ENCODE results near the gene KLHL14. TPM values are rescaled to one million over a fixed set of nuclear protein-coding genes. Genes with fewer than 3 reads are reported as not detected.

The KLHL14 gene
- total and polyA plus RNA-seq, 4 donors = 0.16 to 2.2 (median 0.26) TPM

DNA sequence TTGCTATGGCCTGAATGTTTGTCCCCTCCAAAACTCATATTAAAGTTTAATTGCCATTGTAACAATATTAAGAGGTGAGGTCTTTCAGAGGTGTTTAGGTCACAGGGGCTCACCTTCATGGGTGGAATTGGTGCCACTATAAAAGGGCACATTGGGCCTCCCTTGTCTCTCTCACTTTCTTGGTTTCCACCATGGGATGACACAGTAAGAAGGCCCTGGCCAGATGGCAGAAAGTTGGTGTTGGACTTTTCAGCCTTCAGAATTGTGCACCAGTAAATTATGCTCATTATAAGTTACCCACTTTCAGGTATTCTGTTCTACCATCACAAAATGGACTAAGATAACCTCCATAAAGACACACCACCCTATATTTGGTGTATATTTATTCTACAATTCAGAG, 102.1 kb downstream of the KLHL14 start:
- TF ChIP-seq CTCF (IDR thresholded peaks at IDR 0.05; ENCODE audit: control extremely low read depth, extremely low read depth) = no peak
- Histone ChIP-seq H3K27me3 (ENCODE audit: control insufficient read depth in 3 of 3, insufficient read depth in 3 of 3, low read length in 2 of 3) (no peaks in the 10 kb centered on the region), H3K9ac (ENCODE audit: insufficient read depth in 1 of 2, low read length in 2 of 2) (no peak overlapping the region), H3K27ac (ENCODE audit: low read depth in 1 of 2, low read length in 1 of 2) (no peak overlapping the region), H3K4me3 (no peak overlapping the region), H3K9me3 (ENCODE audit: control insufficient read depth in 4 of 4, insufficient read depth in 3 of 4, low read length in 3 of 4) (no peaks in the 10 kb centered on the region), H3K4me1 (ENCODE audit: control insufficient read depth in 5 of 5, insufficient read depth in 5 of 5, low read length in 5 of 5) (no peaks in the 10 kb centered on the region), H3K36me3 (ENCODE audit: control insufficient read depth in 4 of 4, insufficient read depth in 4 of 4, low read length in 4 of 4) (no peaks in the 10 kb centered on the region)
- DNase-seq (no peak), ATAC-seq (ENCODE audit: insufficient read depth, low FRiP score) (no peak)

DNA sequence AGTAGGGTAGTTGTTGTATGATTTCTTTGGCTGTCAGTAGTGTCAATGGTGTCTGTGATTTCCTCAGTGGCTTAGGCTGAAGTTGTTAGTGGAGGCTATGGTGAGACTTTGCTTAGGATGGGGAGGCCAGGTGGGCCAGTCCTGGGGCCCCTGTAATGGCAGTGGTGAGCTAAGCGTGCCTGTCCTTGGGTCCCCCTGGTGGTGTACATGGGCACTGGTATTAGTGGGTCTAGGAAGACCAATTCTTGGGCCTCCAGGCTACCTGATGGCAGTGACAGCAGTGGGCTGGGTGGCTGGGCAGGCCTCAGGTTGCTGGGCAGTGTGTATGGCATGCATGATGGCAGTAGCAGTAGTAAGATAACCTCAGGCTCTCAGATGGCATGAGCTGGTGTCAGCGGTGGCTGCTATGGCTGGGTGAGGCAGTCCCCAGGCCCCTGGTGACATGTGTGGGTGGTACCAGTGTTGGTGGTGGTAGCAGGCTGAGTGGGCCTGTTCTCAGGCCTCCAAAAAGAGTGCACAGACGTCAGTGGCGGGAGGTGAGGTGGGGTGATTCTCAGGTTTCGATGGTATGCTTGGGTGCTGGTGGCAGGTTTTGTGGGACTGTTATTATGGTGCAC, 103.2 kb downstream of the KLHL14 start:
- H3K27me3 ChIP-seq (ENCODE audit: control insufficient read depth in 3 of 3, insufficient read depth in 3 of 3, low read length in 2 of 3) = no peaks in the 10 kb centered on the region
- WGBS, 2 donors = 73 to 83% methylated on average over 5 of the region's 5 CpGs
- no peaks in the 10 kb centered on the region for H3K36me3 ChIP-seq (ENCODE audit: control insufficient read depth in 4 of 4, insufficient read depth in 4 of 4, low read length in 4 of 4)
- H3K4me1 ChIP-seq (ENCODE audit: control insufficient read depth in 5 of 5, insufficient read depth in 5 of 5, low read length in 5 of 5) = no peaks in the 10 kb centered on the region
- H3K27ac ChIP-seq (ENCODE audit: low read depth in 1 of 2, low read length in 1 of 2) = no peak overlapping the region
- H3K4me3 ChIP-seq = no peak overlapping the region
- TF ChIP-seq CTCF (IDR thresholded peaks at IDR 0.05; ENCODE audit: control extremely low read depth, extremely low read depth) = no peak
- no peak for ATAC-seq (ENCODE audit: insufficient read depth, low FRiP score)
- DNase-seq = no peak
- H3K9me3 ChIP-seq (ENCODE audit: control insufficient read depth in 4 of 4, insufficient read depth in 3 of 4, low read length in 3 of 4) = no peaks in the 10 kb centered on the region
- H3K9ac ChIP-seq (ENCODE audit: insufficient read depth in 1 of 2, low read length in 2 of 2) = no peak overlapping the region

DNA sequence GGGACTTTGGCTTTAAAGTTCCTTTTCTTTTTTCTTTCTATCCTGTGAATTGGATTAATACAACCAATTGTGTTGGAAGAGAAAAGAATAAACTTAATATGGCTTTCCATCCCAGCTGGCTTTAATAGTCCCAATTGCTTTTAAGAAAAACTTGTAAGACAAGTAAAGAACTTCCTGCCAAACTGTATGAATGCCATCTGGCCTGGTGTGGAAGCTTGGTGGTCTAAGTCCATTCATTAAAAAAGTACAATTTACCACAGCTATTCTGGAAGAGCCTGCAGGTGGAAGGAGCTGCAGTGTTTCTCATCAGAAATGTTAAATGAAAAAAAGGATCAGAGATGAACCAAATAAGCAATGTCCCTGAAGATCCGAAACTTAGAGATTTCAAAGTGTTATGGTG, 103.9 kb downstream of the KLHL14 start:
- 91 to 95% methylated on average over 1 of the region's 1 CpG for WGBS, 2 donors
- Histone ChIP-seq H3K27ac (ENCODE audit: low read depth in 1 of 2, low read length in 1 of 2) (no peak overlapping the region), H3K36me3 (ENCODE audit: control insufficient read depth in 4 of 4, insufficient read depth in 4 of 4, low read length in 4 of 4) (no peaks in the 10 kb centered on the region), H3K9me3 (ENCODE audit: control insufficient read depth in 4 of 4, insufficient read depth in 3 of 4, low read length in 3 of 4) (no peaks in the 10 kb centered on the region), H3K9ac (ENCODE audit: insufficient read depth in 1 of 2, low read length in 2 of 2) (no peak overlapping the region), H3K4me3 (no peak overlapping the region), H3K27me3 (ENCODE audit: control insufficient read depth in 3 of 3, insufficient read depth in 3 of 3, low read length in 2 of 3) (no peaks in the 10 kb centered on the region), H3K4me1 (ENCODE audit: control insufficient read depth in 5 of 5, insufficient read depth in 5 of 5, low read length in 5 of 5) (no peaks in the 10 kb centered on the region)
- TF ChIP-seq CTCF (IDR thresholded peaks at IDR 0.05; ENCODE audit: control extremely low read depth, extremely low read depth) = no peak
- ATAC-seq (ENCODE audit: insufficient read depth, low FRiP score) = no peak
- no peak for DNase-seq
